Glutamatergic neuron (in vitro differentiated cells): ENCODE data around the gene NUDT3. TPM values are rescaled to one million over a fixed set of nuclear protein-coding genes. Genes with fewer than 3 reads are reported as not detected.
"Not testable (repeated sequence)": the region's sequence is repeated elsewhere in the genome, so short reads cannot be mapped to it uniquely, and the experiment has no call there.

Experiments used
- DNase-seq: peaks from one replicate; pipeline ENCODE4 v3.0.0; 2022
- H3K27ac Mint-ChIP-seq: one replicate; pipeline ENCODE4 v1.8.0; 2020; ENCODE audit warnings: mild to moderate bottlenecking, mixed read lengths, inconsistent platforms; ENCODE audit not compliant: unreplicated experiment
- H3K27me3 Mint-ChIP-seq: one replicate; pipeline ENCODE4 v1.8.0; 2020; ENCODE audit warnings: mild to moderate bottlenecking, moderate library complexity, mixed read lengths, inconsistent platforms; ENCODE audit not compliant: unreplicated experiment
- H3K36me3 Mint-ChIP-seq: one replicate; pipeline ENCODE4 v1.8.0; 2020; ENCODE audit warnings: mild to moderate bottlenecking, mixed read lengths, inconsistent platforms; ENCODE audit not compliant: unreplicated experiment
- H3K4me1 Mint-ChIP-seq: one replicate; pipeline ENCODE4 v1.8.0; 2020; ENCODE audit warnings: mild to moderate bottlenecking, low read depth, mixed read lengths, inconsistent platforms; ENCODE audit not compliant: unreplicated experiment
- H3K4me3 Mint-ChIP-seq: one replicate; pipeline ENCODE4 v1.8.0; 2020; ENCODE audit warnings: mild to moderate bottlenecking, mixed read lengths, inconsistent platforms; ENCODE audit not compliant: unreplicated experiment
- H3K9me3 Mint-ChIP-seq: one replicate; pipeline ENCODE4 v1.8.0; 2020; ENCODE audit warnings: mild to moderate bottlenecking, moderate library complexity, mixed read lengths, inconsistent platforms; ENCODE audit not compliant: unreplicated experiment
- total RNA-seq: library from RNA; stranded (reverse); fragmentation: NEBNext Ultra II Directional; extraction: Animal tissue kit (Norgen Biotek cat#: 25700); gene quantifications from one replicate; pipeline ENCODE4 v1.2.1, GENCODE V29; 2021; ENCODE audit not compliant: unreplicated experiment
- TF ChIP-seq, protein P1 (sequence below): fragments of 200-600 bp; sonication (generic); IDR thresholded peaks from one replicate; pipeline ENCODE4 v1.5.0; 2021; ENCODE audit not compliant: partially characterized antibody, unreplicated experiment

Gene NUDT3
- total RNA-seq, 1 donor from 2014 or later = 76.1 TPM

DNA sequence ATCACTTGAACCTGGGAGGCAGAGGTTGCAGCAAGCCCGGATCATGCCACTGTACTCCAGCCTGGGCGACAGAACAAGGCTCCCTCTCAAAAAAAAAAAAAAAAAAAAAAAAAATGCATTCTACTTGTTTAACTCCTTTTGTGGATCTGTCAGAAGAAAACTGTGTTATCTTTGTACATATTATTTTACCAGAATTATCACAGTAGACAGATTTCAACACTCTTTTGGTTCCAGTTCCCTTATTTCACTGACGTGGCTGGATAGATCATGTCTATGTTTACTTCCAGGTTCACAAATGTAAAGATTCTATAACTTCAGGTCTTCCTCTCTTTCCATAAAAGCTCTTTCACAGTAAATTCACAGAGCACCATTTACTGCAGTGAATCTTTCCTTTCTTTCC is 18.4 kb downstream of the NUDT3 start:
- TF ChIP-seq, protein P1, sequence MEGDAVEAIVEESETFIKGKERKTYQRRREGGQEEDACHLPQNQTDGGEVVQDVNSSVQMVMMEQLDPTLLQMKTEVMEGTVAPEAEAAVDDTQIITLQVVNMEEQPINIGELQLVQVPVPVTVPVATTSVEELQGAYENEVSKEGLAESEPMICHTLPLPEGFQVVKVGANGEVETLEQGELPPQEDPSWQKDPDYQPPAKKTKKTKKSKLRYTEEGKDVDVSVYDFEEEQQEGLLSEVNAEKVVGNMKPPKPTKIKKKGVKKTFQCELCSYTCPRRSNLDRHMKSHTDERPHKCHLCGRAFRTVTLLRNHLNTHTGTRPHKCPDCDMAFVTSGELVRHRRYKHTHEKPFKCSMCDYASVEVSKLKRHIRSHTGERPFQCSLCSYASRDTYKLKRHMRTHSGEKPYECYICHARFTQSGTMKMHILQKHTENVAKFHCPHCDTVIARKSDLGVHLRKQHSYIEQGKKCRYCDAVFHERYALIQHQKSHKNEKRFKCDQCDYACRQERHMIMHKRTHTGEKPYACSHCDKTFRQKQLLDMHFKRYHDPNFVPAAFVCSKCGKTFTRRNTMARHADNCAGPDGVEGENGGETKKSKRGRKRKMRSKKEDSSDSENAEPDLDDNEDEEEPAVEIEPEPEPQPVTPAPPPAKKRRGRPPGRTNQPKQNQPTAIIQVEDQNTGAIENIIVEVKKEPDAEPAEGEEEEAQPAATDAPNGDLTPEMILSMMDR = no peak
- peaks cover 2% of the 10 kb centered on the region for H3K9me3 Mint-ChIP-seq
- no peak for DNase-seq
- no peak overlapping the region for H3K27ac Mint-ChIP-seq
- no peaks in the 10 kb centered on the region for H3K27me3 Mint-ChIP-seq
- H3K4me1 Mint-ChIP-seq = peaks cover 8% of the 10 kb centered on the region
- no peaks in the 10 kb centered on the region for H3K36me3 Mint-ChIP-seq
- H3K4me3 Mint-ChIP-seq = no peak overlapping the region

DNA sequence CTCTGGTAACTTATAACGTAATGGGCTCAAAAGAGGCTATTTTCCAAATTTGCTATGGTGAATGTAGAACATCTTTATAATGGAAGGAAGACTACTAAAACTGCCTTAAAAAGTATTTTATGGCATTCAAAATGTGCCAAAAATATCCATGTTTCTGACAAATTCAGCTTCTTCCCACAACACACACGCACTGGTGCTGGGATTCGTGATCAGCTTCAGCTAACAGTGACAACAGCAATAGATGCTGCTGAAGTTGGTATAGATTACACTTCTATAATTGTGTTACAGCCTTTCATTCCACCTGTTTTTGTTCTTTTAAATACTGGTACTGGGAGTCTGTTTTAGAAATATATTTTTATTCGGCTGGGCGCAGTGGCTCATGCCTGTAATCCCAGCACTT is 19.0 kb downstream of the NUDT3 start:
- TF ChIP-seq, protein P1 = no peak
- Mint-ChIP-seq H3K27me3 (no peaks in the 10 kb centered on the region), H3K4me1 (peaks cover 3% of the 10 kb centered on the region), H3K27ac (no peak overlapping the region), H3K9me3 (peaks cover 2% of the 10 kb centered on the region), H3K4me3 (no peak overlapping the region), H3K36me3 (no peaks in the 10 kb centered on the region)
- DNase-seq = no peak

DNA sequence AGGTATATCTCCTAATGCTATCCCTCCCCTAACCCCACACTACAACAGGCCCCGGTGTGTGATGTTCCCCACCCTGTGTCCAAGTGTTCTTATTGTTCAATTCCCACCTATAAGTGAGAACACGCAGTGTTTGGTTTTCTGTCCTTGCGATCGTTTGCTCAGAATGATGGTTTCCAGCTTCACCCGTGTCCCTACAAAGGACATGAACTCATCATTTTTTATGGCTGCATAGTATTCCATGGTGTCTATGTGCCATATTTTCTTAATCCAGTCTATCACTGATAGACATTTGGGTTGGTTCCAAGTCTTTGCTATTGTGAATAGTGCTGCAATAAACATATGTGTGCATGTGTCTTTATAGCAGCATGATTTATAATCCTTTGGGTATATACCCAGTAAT is 20.6 kb downstream of the NUDT3 start:
- H3K9me3 Mint-ChIP-seq, DNase-seq, H3K4me3 Mint-ChIP-seq, H3K36me3 Mint-ChIP-seq, H3K27me3 Mint-ChIP-seq, H3K4me1 Mint-ChIP-seq, H3K27ac Mint-ChIP-seq: not testable (repeated sequence)

DNA sequence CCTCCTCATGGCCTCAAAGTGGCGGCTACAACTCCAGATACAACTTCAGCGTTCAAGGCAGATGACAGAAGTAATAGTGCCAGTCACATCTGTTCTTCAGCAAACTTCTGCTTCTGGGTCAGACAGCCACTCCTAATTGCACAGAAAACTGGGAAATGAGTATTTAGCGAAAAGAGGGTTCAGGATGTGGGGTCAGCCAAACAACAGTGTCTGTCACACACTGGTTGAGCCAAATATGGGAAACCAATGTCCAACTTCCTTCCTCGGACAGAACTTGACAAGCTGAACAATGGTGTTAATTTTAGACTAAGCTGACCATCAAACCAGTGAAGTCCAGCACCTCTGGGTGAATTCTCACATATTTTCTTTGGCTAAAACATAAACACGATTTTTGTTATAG is 22.1 kb downstream of the NUDT3 start:
- Mint-ChIP-seq H3K36me3 (no peaks in the 10 kb centered on the region), H3K4me1 (peaks cover 3% of the 10 kb centered on the region), H3K4me3 (no peak overlapping the region), H3K27ac (no peak overlapping the region), H3K9me3 (peaks cover 2% of the 10 kb centered on the region), H3K27me3 (no peaks in the 10 kb centered on the region)
- no peak for DNase-seq
- TF ChIP-seq, protein P1 = no peak

DNA sequence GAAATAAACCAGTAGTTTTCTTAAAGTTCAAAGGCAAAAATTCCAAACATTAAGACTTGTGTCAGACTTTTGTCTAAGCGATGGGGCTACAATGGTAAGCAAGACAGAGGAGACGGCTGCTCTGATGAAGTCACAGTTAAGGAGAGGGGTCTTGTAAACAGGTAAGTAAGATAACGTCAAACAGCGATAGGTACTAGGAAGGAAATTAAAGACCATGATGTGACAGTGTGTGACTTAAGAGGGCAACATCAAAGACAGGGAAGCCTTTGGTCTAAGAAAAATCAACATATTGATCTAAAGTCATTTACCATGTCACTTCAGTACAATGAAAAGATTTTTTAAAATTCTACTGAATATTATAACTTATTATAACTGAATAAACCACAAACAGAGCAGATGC is 23.1 kb downstream of the NUDT3 start:
- no peak for DNase-seq
- peaks cover 3% of the 10 kb centered on the region for H3K4me1 Mint-ChIP-seq
- H3K4me3 Mint-ChIP-seq = no peak overlapping the region
- no peak overlapping the region for H3K27ac Mint-ChIP-seq
- TF ChIP-seq, protein P1 = no peak
- no peaks in the 10 kb centered on the region for H3K27me3 Mint-ChIP-seq
- H3K36me3 Mint-ChIP-seq = no peaks in the 10 kb centered on the region
- peaks cover 2% of the 10 kb centered on the region for H3K9me3 Mint-ChIP-seq

DNA sequence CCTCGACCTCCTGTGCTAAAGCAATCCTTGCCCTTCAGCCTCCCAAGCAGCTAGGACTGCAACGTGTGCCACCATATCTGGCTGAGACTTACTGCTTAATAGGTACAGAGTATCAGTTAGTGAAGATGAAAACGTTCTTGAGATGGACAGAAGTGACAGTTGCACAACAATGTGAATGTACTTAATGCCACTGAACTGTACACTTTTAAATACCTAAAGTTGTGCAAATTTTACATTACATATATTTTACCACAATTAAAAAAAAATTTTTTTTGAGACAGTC is 25.9 kb downstream of the NUDT3 start:
- H3K4me3 Mint-ChIP-seq = no peak overlapping the region
- TF ChIP-seq, protein P1 = no peak
- H3K9me3 Mint-ChIP-seq = peaks cover 2% of the 10 kb centered on the region
- H3K27ac Mint-ChIP-seq = no peak overlapping the region
- H3K36me3 Mint-ChIP-seq = no peaks in the 10 kb centered on the region
- H3K4me1 Mint-ChIP-seq = peaks cover 18% of the 10 kb centered on the region
- no peaks in the 10 kb centered on the region for H3K27me3 Mint-ChIP-seq
- DNase-seq = no peak

DNA sequence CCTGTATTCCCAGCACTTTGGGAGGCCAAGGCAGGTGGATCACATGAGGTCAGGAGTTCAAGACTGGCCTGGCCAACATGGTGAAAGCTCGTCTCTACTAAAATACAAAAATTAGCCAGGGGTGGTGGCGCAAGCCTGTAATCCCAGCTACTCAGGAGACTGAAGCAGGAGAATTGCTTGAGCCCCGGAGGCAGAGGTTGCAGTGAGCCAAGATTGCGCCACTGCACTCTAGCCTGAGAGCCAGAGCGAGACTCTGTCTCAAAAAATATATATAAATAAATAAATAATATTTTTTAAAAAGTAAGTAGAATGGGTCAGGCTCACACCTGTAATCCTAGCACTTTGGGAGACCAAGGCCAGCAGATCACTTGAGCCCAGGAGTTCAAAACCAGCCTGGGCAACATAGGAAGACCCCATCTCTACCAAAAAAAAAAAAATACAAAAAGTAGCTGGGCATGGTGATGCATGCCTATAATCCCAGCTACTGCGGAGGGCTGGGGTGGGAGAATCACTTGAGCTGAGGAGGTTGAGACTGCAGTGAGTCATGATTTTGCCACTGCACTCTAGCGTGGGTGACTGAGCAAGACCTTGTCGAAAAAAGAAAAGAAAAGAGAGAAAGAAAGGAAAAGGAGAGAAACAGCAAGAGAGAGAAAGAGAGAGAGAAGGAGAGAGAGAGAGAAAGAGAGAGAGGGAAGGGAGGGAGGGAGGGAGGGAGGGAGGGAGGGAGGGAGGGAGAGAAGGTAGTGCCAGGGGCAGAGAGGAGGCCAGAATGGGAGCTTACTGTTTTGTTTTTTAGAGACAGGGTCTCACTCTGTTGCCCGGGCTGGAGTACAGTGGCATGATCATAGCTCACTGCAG is 26.5 kb downstream of the NUDT3 start:
- not testable (repeated sequence) for H3K36me3 Mint-ChIP-seq, H3K9me3 Mint-ChIP-seq, DNase-seq, H3K4me3 Mint-ChIP-seq, H3K27ac Mint-ChIP-seq, H3K27me3 Mint-ChIP-seq
- H3K4me1 Mint-ChIP-seq = peaks cover 18% of the 10 kb centered on the region

DNA sequence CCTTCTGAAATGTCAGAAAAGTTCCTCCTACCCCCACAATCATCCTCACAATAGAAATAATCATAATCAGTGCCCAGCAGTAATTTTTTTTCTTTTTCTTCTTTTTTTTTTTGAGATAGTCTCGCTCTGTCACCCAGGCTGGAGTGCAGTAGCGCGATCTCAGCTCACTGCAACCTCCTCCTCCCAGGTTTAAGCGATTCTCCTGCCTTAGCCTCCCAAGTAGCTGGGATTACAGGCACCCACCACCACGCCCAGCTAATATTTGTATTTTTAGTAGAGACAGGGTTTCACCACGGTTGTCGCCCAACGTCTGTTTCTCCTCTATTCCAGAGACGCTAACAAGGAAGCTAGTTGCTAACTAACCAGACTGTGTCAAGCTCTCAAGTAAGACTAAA is 28.8 kb downstream of the NUDT3 start:
- not testable (repeated sequence) for H3K36me3 Mint-ChIP-seq, H3K4me3 Mint-ChIP-seq, H3K9me3 Mint-ChIP-seq, DNase-seq, H3K27me3 Mint-ChIP-seq
- Mint-ChIP-seq H3K4me1 (peaks cover 26% of the 10 kb centered on the region), H3K27ac (peak overlapping the region; percentile 53)
